GM21360 (cell line): ENCODE data around the gene SURF6.

Source experiments
- ATAC-seq: cut with Tn5 transposase; IDR thresholded peaks from one replicate; pipeline ENCODE4 v1.9.1; 2021; ENCODE audit warnings: mild to moderate bottlenecking, moderate library complexity; ENCODE audit not compliant: unreplicated experiment

SURF6 gene

GRCh38 chr9:133368249-133368881 is 32.4 kb upstream of the SURF6 start:
- ATAC-seq, result no peak

- no peak for ATAC-seq
Observed at GRCh38 chr9:133367778-133368177, 31.8 kb upstream of the SURF6 start.

- ATAC-seq, result no peak
Observed at GRCh38 chr9:133367221-133367620, 31.2 kb upstream of the SURF6 start.

- no peak for ATAC-seq
Observed at GRCh38 chr9:133366435-133366834, 30.4 kb upstream of the SURF6 start.

GRCh38 chr9:133362359-133363044 is 26.5 kb upstream of the SURF6 start:
- ATAC-seq, result no peak

GRCh38 chr9:133361507-133362092 is 25.6 kb upstream of the SURF6 start:
- no peak for ATAC-seq

GRCh38 chr9:133360400-133361393 is 24.7 kb upstream of the SURF6 start:
- no peak for ATAC-seq

- ATAC-seq, result no peak
Observed at GRCh38 chr9:133359399-133360175, 23.6 kb upstream of the SURF6 start.

GRCh38 chr9:133357656-133358055 is 21.7 kb upstream of the SURF6 start:
- no peak for ATAC-seq

GRCh38 chr9:133356391-133357091 is 20.6 kb upstream of the SURF6 start, which contains the start of the genes SURF1 and SURF2:
TSS of gene SURF1 (minus strand) at chr9:133356487. CDS start at chr9:133356453, 34 bp downstream.
TSS of gene SURF2 (plus strand) at chr9:133356550. CDS start at chr9:133356593, 43 bp downstream.
- ATAC-seq, result no peak

GRCh38 chr9:133355881-133356357 is 19.9 kb upstream of the SURF6 start:
- ATAC-seq, result no peak

GRCh38 chr9:133354766-133355165 is 18.8 kb upstream of the SURF6 start:
- no peak for ATAC-seq

- ATAC-seq, result no peak
Observed at GRCh38 chr9:133353548-133353947, 17.6 kb upstream of the SURF6 start.

- ATAC-seq, result no peak
Observed at GRCh38 chr9:133352635-133353340, 16.8 kb upstream of the SURF6 start.

GRCh38 chr9:133351908-133352634 is 16.1 kb upstream of the SURF6 start:
- no peak for ATAC-seq

GRCh38 chr9:133351526-133351907 is 15.5 kb upstream of the SURF6 start:
- no peak for ATAC-seq

- no peak for ATAC-seq
Observed at GRCh38 chr9:133349965-133350616, 14.1 kb upstream of the SURF6 start.
